Measurements from ENCODE around the gene DLG2.

Gene DLG2

GRCh38 chr11:84214557-84214956 is 1412.6 kb downstream of the DLG2 start:
- no peak for TF ChIP-seq CTCF (IDR thresholded peaks at IDR 0.05; ENCODE audit: low read depth, low read length, missing control alignments)
- DNase-seq (ENCODE audit: low read depth), result no peak
- no peak overlapping the region for H3K4me3 ChIP-seq (ENCODE audit: low read depth, low read length)

GRCh38 chr11:84212468-84213390 is 1414.4 kb downstream of the DLG2 start:
- no peak overlapping the region for H3K4me3 ChIP-seq (ENCODE audit: low read depth, low read length)
- no peak for TF ChIP-seq CTCF (IDR thresholded peaks at IDR 0.05; ENCODE audit: low read depth, low read length, missing control alignments)
- no peak for DNase-seq (ENCODE audit: low read depth)

- no peak for TF ChIP-seq CTCF (IDR thresholded peaks at IDR 0.05; ENCODE audit: low read depth, low read length, missing control alignments)
- H3K4me3 ChIP-seq (ENCODE audit: low read depth, low read length), result no peak overlapping the region
- no peak for DNase-seq (ENCODE audit: low read depth)
Measured at GRCh38 chr11:84211896-84212295, 1415.2 kb downstream of the DLG2 start.

GRCh38 chr11:84194696-84195095 is 1432.4 kb downstream of the DLG2 start:
- no peak for DNase-seq (ENCODE audit: low read depth)
- no peak for TF ChIP-seq CTCF (IDR thresholded peaks at IDR 0.05; ENCODE audit: low read depth, low read length, missing control alignments)
- no peak overlapping the region for H3K4me3 ChIP-seq (ENCODE audit: low read depth, low read length)

GRCh38 chr11:84193706-84194105 is 1433.4 kb downstream of the DLG2 start:
- no peak for DNase-seq (ENCODE audit: low read depth)

GRCh38 chr11:84188521-84188920 is 1438.6 kb downstream of the DLG2 start:
- H3K4me3 ChIP-seq (ENCODE audit: low read depth, low read length), result no peak overlapping the region
- TF ChIP-seq CTCF (IDR thresholded peaks at IDR 0.05; ENCODE audit: low read depth, low read length, missing control alignments), result no peak
- DNase-seq (ENCODE audit: low read depth), result no peak

More at GRCh38 chr11:84193706-84194105, 1433.4 kb downstream of the DLG2 start:
- no peak for TF ChIP-seq CTCF (IDR thresholded peaks at IDR 0.05; ENCODE audit: low read depth, low read length, missing control alignments)
- H3K4me3 ChIP-seq (ENCODE audit: low read depth, low read length), result no peak overlapping the region

GRCh38 chr11:84173078-84173477 is 1454.1 kb downstream of the DLG2 start:
- H3K4me3 ChIP-seq (ENCODE audit: low read depth, low read length), result no peak overlapping the region
- no peak for DNase-seq (ENCODE audit: low read depth)
- no peak for TF ChIP-seq CTCF (IDR thresholded peaks at IDR 0.05; ENCODE audit: low read depth, low read length, missing control alignments)

All from GM12864 (cell line).